Measurements from ENCODE around the gene ACP2.
A peak's percentile ranks its signal among the peaks of the same experiment; 100 is the strongest.
"Not testable (repeated sequence)": the region's sequence is repeated elsewhere in the genome, so short reads cannot be mapped to it uniquely, and the experiment has no call there.

Gene ACP2

GRCh38 chr11:47201015-47201414, 47.6 kb downstream of the ACP2 start:
- DNase-seq = no peak

- not testable (repeated sequence) for DNase-seq
Observed at GRCh38 chr11:47198161-47198560, 50.5 kb downstream of the ACP2 start.

- DNase-seq = peak; percentile 21
Observed at GRCh38 chr11:47192111-47192510, 56.5 kb downstream of the ACP2 start.

GRCh38 chr11:47191137-47191536, 57.5 kb downstream of the ACP2 start:
- DNase-seq = peak; percentile 16

All from fibroblast of skin of back (primary cell).